H1 (cell line): Measurements from ENCODE around the gene BCAP31. TPM values are rescaled to one million over a fixed set of nuclear protein-coding genes. Genes with fewer than 3 reads are reported as not detected.

Experiments used
- CHD7 ChIP-seq: fragments of 300-600 bp; sonication (generic); IDR thresholded peaks from 2 replicates; pipeline ENCODE4 v1.7.1; 2012; ENCODE audit warnings: low read length, moderate library complexity, mild to moderate bottlenecking, inconsistent platforms; ENCODE audit not compliant: insufficient replicate concordance
- CTBP2 ChIP-seq: IDR thresholded peaks from 2 replicates; pipeline ENCODE4 v1.7.0; 2011; ENCODE audit warnings: borderline replicate concordance, mild to moderate bottlenecking, moderate library complexity, mixed read lengths, low read length; ENCODE audit not compliant: insufficient read depth, insufficient read length
- POLR2AphosphoS5 ChIP-seq: IDR thresholded peaks from 2 replicates; pipeline ENCODE4 v1.6.1; 2011; ENCODE audit warnings: low read depth, low read length
- SIRT6 ChIP-seq: IDR thresholded peaks from one replicate; pipeline ENCODE4 v1.7.1; 2012; ENCODE audit warnings: low read length, inconsistent platforms
- SIX5 ChIP-seq: IDR thresholded peaks from 2 replicates; pipeline ENCODE4 v1.6.1; 2011; ENCODE audit warnings: mild to moderate bottlenecking, low read depth, low read length
- SP4 ChIP-seq: IDR thresholded peaks from 2 replicates; pipeline ENCODE4 v1.6.1; 2012; ENCODE audit warnings: low read length, inconsistent platforms
- TEAD4 ChIP-seq: IDR thresholded peaks from 2 replicates; pipeline ENCODE4 v1.6.1; 2012; ENCODE audit warnings: low read depth, low read length, inconsistent platforms, mixed read lengths
- USF2 ChIP-seq: IDR thresholded peaks from 2 replicates; pipeline ENCODE4 v1.6.1; 2011; ENCODE audit warnings: low read length, improper control_type of control experiment
- polyA plus RNA-seq, 7 experiments: library from polyadenylated mRNA; depleted of rRNA in 3 of 7; stranded (reverse) in 5 of 7; unstranded in 2 of 7; fragments of >200 nt in 5 of 7; fragments of 200-250 nt in 2 of 7; gene quantifications; 1 replicate in 5 of 7; 2 replicates in 1 of 7; 4 replicates in 1 of 7; pipeline versions ENCODE4 v1.2.1 to v1.2.3, GENCODE V29; 2011 to 2013; ENCODE audit warnings: missing spikeins in 2 of 7, mixed read lengths in 2 of 7
- total RNA-seq: library from RNA; stranded (reverse); fragmentation: NEBNext Ultra II Directional; extraction: Animal tissue kit (Norgen Biotek cat#: 25700); gene quantifications from 2 replicates; pipeline ENCODE4 v1.2.1, GENCODE V29; 2021

The BCAP31 gene
- total and polyA plus RNA-seq, 2 of the 8 experiments (the other 6 are each of a cell fraction or from before 2014, with no cell fraction given) = 136 to 159 TPM

GRCh38 chrX:153674219-153674851, 49.9 kb downstream of the BCAP31 start (continued):
- TF ChIP-seq CHD7 (no peak), TEAD4 (no peak), SIRT6 (no peak), POLR2AphosphoS5 (no peak), USF2 (no peak), CTBP2 (no peak), SP4 (no peak), SIX5 (no peak)
- TF ChIP-seq, all 59 proteins: peak for 0
